MV-4-11 (cell line): ENCODE results near the gene LYPLAL1.

ENCODE experiments used
- DNase-seq: peaks from one replicate; lab custom pipeline; 2025; lab: John Stamatoyannopoulos, UW

The LYPLAL1 gene

GRCh38 chr1:219173758-219174459, at the start of gene LYPLAL1:
Gene LYPLAL1, plus strand, starts transcription at chr1:219173878. Its CDS starts 13 bp downstream, at chr1:219173891.
- DNase-seq: peak; percentile 81

GRCh38 chr1:219124163-219124562, 49.5 kb upstream of the LYPLAL1 start:
- DNase-seq: no peak

DNA sequence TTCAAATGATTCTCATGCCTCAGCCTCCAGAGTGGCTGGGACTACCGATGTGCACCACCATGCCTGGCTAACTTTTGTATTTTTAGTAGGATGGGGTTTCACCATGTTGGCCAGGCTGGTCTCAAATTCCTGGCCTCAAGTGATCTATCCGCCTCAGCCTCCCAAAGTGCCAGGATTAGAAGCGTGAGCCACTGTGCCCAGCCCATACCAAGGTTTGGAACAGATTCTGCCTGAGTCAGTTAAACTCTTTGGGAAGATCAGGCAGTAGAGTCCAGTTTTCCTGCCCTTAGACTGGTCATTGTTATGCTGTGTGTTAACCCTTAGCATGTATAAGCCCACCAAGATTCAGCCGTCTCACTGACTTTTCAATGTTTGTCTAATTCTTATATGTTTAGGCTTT, 48.3 kb upstream of the LYPLAL1 start:
- DNase-seq: no peak

- no peak for DNase-seq
Observed at GRCh38 chr1:219126377-219126776, 47.3 kb upstream of the LYPLAL1 start.

GRCh38 chr1:219128957-219129356, 44.7 kb upstream of the LYPLAL1 start:
- DNase-seq: no peak

GRCh38 chr1:219130366-219130935, 43.2 kb upstream of the LYPLAL1 start:
- DNase-seq: no peak

DNA sequence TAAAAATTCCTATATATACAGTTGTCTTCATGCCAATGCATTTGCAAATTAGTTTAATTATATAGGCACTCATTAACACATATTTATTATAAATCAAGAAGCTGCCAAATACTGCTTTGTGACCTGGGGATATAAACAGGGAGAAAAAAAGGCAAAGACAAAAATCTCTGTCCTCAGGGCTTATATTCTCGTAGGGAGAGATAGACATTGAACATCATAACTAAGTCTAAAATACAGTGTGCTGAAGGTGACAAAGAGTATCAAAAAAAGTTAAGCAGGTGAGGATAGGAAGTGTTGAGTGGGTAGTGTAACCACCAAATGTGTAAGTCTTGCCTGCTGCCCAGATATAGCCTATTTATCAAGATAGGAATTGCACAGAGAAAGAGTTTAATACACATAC, 40.7 kb upstream of the LYPLAL1 start:
- no peak for DNase-seq

- DNase-seq: no peak
Observed at GRCh38 chr1:219138747-219139146, 34.9 kb upstream of the LYPLAL1 start.

GRCh38 chr1:219140303-219140877, 33.3 kb upstream of the LYPLAL1 start:
- DNase-seq: no peak

DNA sequence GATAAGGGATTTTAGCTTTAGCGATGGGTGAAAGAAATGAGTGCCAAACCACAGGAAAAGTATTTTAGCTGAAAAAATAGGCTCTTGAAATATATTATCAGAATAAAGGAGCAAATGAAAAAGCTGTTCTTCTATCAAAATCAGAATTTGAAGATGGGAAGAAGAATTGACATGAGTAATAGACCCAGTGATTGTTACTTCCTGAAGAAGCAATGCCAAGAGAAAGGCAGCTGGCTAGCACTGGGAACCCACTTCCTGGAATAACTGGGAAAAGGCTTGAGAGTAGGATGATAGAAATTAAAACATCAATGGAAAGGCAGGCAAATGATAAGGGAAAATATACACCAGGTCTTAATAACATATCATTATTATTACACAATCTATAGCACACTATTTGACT, 29.9 kb upstream of the LYPLAL1 start:
- no peak for DNase-seq

GRCh38 chr1:219144658-219145315, 28.9 kb upstream of the LYPLAL1 start:
- DNase-seq: peak; percentile 84

DNA sequence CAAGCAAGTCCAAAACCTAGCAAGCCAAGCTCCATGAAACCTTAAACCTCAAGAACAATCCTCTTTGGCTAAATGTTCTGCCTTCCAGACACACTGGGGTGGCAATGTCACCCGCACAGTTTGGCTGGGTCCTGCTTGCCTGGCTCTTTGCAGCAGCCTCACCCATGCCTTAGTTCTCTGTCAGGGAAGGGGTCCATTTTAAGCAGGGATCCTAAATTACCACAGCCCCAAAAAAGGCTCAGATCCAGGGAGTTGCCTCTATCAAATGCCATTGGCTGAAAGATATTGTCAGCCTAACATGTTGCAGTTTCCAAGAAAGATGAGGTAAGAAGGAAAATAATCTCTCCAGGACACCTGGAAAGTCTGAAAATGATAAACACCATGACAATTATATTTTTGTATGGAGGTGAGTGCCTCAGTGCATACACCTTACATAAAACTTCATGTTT, 26.1 kb upstream of the LYPLAL1 start:
- DNase-seq: no peak

- no peak for DNase-seq
Observed at GRCh38 chr1:219149009-219149577, 24.6 kb upstream of the LYPLAL1 start.

DNA sequence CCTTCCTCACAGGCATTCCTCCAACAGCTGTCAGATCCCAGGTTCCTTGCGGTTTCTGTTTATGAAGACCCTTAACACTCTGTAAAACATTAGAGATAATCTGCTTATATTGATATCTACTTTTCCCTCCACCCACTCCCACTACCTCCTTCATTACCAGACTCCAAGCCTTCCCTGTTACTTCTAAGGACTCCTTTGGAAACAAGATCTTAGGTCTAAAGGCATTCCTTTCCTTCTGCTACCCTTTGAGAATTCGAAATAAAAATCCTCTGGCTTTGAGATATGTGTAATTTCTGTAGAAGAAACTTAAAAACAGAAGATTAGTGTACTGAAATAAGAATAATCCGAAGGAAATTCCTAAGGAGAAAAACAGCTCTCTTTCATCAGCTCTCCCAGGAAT, 23.7 kb upstream of the LYPLAL1 start:
- DNase-seq: no peak

- DNase-seq: no peak
Observed at GRCh38 chr1:219150913-219151312, 22.8 kb upstream of the LYPLAL1 start.

DNA sequence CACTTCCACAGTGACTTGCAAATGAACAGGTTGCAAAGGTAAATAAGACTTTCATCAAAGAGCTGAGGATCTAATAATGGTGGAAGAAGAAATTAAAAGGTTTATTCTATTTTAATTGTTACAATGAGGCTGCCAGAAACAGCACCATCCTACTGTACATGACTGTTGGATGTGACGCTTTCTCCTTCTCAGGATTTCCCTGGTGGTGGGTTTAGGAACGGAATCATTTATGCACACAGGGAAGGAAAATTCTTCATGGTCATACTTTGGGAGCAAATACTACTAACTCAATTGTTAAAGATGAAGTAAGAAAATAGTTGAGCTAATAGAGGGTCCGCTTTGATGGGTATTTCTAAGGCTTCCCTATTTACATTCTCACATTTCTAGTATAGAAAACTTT, 22.2 kb upstream of the LYPLAL1 start:
- DNase-seq: no peak

DNA sequence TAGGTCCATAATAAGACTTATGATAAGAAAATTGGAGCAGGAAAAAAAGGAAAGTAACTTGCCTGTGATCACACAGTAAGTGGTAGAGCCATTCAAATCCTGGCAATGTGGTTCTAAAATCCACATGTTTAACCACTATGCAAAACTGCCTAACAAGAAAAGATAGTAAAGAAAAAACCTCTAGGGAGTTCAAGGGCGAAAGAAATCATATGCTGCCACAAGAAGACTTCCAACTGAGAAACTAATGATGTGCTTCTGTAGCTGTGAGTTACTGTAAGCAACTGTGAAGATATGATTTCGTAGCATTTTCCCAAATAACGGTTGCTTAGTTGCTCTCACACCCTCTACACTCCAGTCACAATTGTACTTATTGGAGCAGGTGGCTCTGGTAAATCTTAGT, 20.9 kb upstream of the LYPLAL1 start:
- DNase-seq: no peak

DNA sequence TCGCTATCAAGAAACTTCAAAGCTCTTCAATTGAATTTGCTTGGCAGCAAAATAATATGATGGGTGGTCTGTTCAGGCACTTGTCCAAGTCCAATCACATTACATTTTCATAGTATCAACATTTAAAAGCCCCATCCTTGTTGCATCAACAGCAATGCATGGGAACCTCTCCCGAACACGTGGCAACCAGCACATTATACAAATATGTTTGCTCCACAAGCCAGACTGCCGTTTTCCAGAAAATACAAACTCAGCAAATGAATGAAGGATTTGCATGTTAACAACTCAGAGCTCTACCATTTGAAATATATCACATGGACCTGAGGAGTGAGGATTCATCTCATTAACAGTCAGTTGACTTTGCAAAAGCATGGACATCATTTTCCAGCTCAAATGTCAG, 20.0 kb upstream of the LYPLAL1 start:
- no peak for DNase-seq

- peak; percentile 8 for DNase-seq
Observed at GRCh38 chr1:219155135-219155534, 18.5 kb upstream of the LYPLAL1 start.

GRCh38 chr1:219159946-219160645, 13.6 kb upstream of the LYPLAL1 start:
- DNase-seq: no peak

GRCh38 chr1:219160967-219161366, 12.7 kb upstream of the LYPLAL1 start:
- no peak for DNase-seq

GRCh38 chr1:219161371-219161770, 12.3 kb upstream of the LYPLAL1 start:
- no peak for DNase-seq
